Gastrocnemius medialis (tissue), 4 donors: ENCODE results near the gene SLC66A3.

Source experiments
- POLR2A ChIP-seq, 2 donors: fragments of 450-650 bp; IDR thresholded peaks; one replicate each; pipeline ENCODE4 v1.6.1; 2017; ENCODE audit warnings: antibody characterized with exemption in 2 of 2, mild to moderate bottlenecking in 2 of 2, moderate library complexity in 2 of 2
- TF ChIP-seq, protein P1 (sequence below), 5 experiments: fragments of 450-650 bp in 3 of 5; fragments of 200-600 bp in 2 of 5; sonication (generic) in 2 of 5; IDR thresholded peaks in 4 of 5; conservative IDR thresholded peaks in 1 of 5; 1 replicate in 4 of 5; 2 replicates in 1 of 5; pipeline ENCODE4 v1.5.1; 2016 to 2019; ENCODE audit warnings: antibody characterized with exemption in 5 of 5, mild to moderate bottlenecking in 3 of 5, moderate library complexity in 3 of 5

- TF ChIP-seq POLR2A (IDR thresholded peaks at IDR 0.05): no peak
- TF ChIP-seq, protein P1, sequence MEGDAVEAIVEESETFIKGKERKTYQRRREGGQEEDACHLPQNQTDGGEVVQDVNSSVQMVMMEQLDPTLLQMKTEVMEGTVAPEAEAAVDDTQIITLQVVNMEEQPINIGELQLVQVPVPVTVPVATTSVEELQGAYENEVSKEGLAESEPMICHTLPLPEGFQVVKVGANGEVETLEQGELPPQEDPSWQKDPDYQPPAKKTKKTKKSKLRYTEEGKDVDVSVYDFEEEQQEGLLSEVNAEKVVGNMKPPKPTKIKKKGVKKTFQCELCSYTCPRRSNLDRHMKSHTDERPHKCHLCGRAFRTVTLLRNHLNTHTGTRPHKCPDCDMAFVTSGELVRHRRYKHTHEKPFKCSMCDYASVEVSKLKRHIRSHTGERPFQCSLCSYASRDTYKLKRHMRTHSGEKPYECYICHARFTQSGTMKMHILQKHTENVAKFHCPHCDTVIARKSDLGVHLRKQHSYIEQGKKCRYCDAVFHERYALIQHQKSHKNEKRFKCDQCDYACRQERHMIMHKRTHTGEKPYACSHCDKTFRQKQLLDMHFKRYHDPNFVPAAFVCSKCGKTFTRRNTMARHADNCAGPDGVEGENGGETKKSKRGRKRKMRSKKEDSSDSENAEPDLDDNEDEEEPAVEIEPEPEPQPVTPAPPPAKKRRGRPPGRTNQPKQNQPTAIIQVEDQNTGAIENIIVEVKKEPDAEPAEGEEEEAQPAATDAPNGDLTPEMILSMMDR (IDR thresholded peaks at IDR 0.05 in 4 of 5, conservative IDR thresholded peaks at IDR 0.05 in 1 of 5): no peak
Measured at GRCh38 chr2:11177871-11178690, 22.8 kb downstream of the SLC66A3 start.
